GM13977 (cell line): ENCODE results near the gene DHRS7C.

Source experiments
- DNase-seq: peaks from one replicate; pipeline ENCODE4 v3.0.0; 2012; ENCODE audit warnings: low spot score
- CTCF ChIP-seq: IDR thresholded peaks from 2 replicates; pipeline ENCODE4 v1.5.1; 2012; ENCODE audit warnings: mild to moderate bottlenecking, control low read depth; ENCODE audit not compliant: insufficient read depth; ENCODE audit errors: extremely low read depth, missing control alignments
- in situ Hi-C: fragments of 300-500 bp; cut with MboI; formaldehyde crosslinking; loops from one replicate; pipeline ENCODE4 v1.12.0; 2022; ENCODE audit warnings: low sequenced_read_pairs, low pct_unique_long_range_greater_than_20kb, mixed read lengths, inconsistent platforms; ENCODE audit not compliant: unreplicated experiment

DHRS7C gene

GRCh38 chr17:9760266-9760665, 31.1 kb downstream of the DHRS7C start:
- TF ChIP-seq CTCF = no peak
- DNase-seq = no peak
- in situ Hi-C loops = no loop called here

- in situ Hi-C loops = no loop called here
- no peak for TF ChIP-seq CTCF
- no peak for DNase-seq
Measured at GRCh38 chr17:9755083-9755482, 36.3 kb downstream of the DHRS7C start.

- no peak for TF ChIP-seq CTCF
- in situ Hi-C loops = no loop called here
- DNase-seq = no peak
Measured at GRCh38 chr17:9750524-9750923, 40.9 kb downstream of the DHRS7C start.

GRCh38 chr17:9729735-9730420, 61.5 kb downstream of the DHRS7C start:
- in situ Hi-C loops = no loop called here
- TF ChIP-seq CTCF = no peak
- DNase-seq = no peak

GRCh38 chr17:9729034-9729650, 62.2 kb downstream of the DHRS7C start:
- peak; percentile 76 for DNase-seq
- in situ Hi-C loops = no loop called here
- peak; percentile 97 for TF ChIP-seq CTCF

GRCh38 chr17:9728564-9728963, 62.8 kb downstream of the DHRS7C start:
- DNase-seq = no peak
- TF ChIP-seq CTCF = no peak
- in situ Hi-C loops = no loop called here
